DOHH2 (cell line): ENCODE data around the gene MLLT3.

Experiments
- EZH2phosphoT487 ChIP-seq: fragments of 200-600 bp; sonication (generic); IDR thresholded peaks from 2 replicates; pipeline ENCODE4 v1.6.1; 2017; ENCODE audit warnings: borderline replicate concordance, mild to moderate bottlenecking, antibody characterized with exemption, low read length, moderate library complexity, mixed read lengths
- TF ChIP-seq, protein P1 (sequence below): fragments of 200-600 bp; sonication (generic); IDR thresholded peaks from one replicate; pipeline ENCODE4 v1.5.1; 2014; ENCODE audit warnings: antibody characterized with exemption, mild to moderate bottlenecking, low read depth, low read length; ENCODE audit not compliant: poor library complexity, severe bottlenecking

DNA sequence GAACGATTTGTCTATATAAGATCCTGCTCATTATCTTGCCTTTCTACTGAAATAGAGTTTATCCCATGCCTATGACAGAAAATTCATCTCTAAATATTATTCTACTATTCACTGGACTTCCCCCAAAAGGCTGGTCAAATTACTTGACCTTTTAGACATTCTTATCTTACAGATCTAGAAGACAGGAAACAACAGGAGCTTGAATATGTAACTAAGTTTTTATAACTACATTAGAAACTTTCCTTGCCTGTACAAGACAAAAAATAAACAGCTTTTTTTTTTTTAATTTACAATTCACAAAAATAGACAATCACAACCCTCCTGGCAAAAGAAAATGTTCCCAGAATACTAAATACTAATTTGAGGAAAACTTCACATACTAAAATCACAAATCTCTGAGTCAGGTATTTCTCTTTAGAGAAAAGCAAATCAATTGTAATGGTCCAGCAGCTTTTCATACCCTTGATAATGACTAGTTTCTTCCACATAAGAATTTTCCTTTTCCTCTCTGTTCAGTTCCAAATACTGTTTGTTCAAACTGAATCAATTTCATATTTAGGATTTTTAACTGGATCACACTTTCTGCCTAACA lies 68.6 kb downstream of the MLLT3 start:
- TF ChIP-seq, protein P1, sequence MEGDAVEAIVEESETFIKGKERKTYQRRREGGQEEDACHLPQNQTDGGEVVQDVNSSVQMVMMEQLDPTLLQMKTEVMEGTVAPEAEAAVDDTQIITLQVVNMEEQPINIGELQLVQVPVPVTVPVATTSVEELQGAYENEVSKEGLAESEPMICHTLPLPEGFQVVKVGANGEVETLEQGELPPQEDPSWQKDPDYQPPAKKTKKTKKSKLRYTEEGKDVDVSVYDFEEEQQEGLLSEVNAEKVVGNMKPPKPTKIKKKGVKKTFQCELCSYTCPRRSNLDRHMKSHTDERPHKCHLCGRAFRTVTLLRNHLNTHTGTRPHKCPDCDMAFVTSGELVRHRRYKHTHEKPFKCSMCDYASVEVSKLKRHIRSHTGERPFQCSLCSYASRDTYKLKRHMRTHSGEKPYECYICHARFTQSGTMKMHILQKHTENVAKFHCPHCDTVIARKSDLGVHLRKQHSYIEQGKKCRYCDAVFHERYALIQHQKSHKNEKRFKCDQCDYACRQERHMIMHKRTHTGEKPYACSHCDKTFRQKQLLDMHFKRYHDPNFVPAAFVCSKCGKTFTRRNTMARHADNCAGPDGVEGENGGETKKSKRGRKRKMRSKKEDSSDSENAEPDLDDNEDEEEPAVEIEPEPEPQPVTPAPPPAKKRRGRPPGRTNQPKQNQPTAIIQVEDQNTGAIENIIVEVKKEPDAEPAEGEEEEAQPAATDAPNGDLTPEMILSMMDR = no peak
- TF ChIP-seq EZH2phosphoT487 = no peak
